Hepatocyte (in vitro differentiated cells): Measurements from ENCODE around the gene SLC39A13.

Source experiments
- CTCF ChIP-seq: fragments of 200-600 bp; sonication (generic); IDR thresholded peaks from 2 replicates; pipeline ENCODE4 v1.5.1; 2016; ENCODE audit warnings: antibody characterized with exemption, mild to moderate bottlenecking; ENCODE audit not compliant: poor library complexity
- EZH2phosphoT487 ChIP-seq: fragments of 200-600 bp; sonication (generic); IDR thresholded peaks from one replicate; pipeline ENCODE4 v1.6.1; 2018; ENCODE audit warnings: antibody characterized with exemption, mild to moderate bottlenecking, low read depth, moderate library complexity; ENCODE audit not compliant: unreplicated experiment, severe bottlenecking

- TF ChIP-seq CTCF, result no peak
- no peak for TF ChIP-seq EZH2phosphoT487
Observed at GRCh38 chr11:47445840-47446239, 37.5 kb downstream of the SLC39A13 start.
